K562 (cell line): ENCODE measurements around the gene DPP8. TPM values are rescaled to one million over a fixed set of nuclear protein-coding genes. Genes with fewer than 3 reads are reported as not detected.

Experiments used
- CBX3 ChIP-seq, 2 experiments: IDR thresholded peaks; 1 replicate in 1 of 2; 2 replicates in 1 of 2; pipeline ENCODE4 v1.6.1; 2012; ENCODE audit warnings: inconsistent platforms in 2 of 2, low read length in 2 of 2, borderline replicate concordance in 1 of 2, control low read depth in 1 of 2
- ELF1 ChIP-seq: fragments of 200-800 bp; sonication (Bioruptor generic); IDR thresholded peaks from 2 replicates; pipeline ENCODE4 v1.6.1; 2016; ENCODE audit warnings: missing genetic modification characterization, missing compliant biosample characterization
- NRF1 ChIP-seq, 2 experiments: fragments of 450-650 bp; IDR thresholded peaks in 1 of 2; conservative IDR thresholded peaks in 1 of 2; 2 replicates each; pipeline ENCODE4 v1.6.1; 2014; ENCODE audit warnings: mild to moderate bottlenecking in 2 of 2
- PCBP2 ChIP-seq: fragments of 200-400 bp; formaldehyde crosslinking; IDR thresholded peaks from 2 replicates; pipeline ENCODE4 v1.6.1; 2018; ENCODE audit warnings: low read length, low read depth, mild to moderate bottlenecking, moderate library complexity; ENCODE audit not compliant: poor library complexity, severe bottlenecking
- POLR3A ChIP-seq: IDR thresholded peaks from 2 replicates; pipeline ENCODE4 v1.6.1; 2011; ENCODE audit warnings: borderline replicate concordance, mild to moderate bottlenecking, moderate library complexity; ENCODE audit not compliant: insufficient read length, insufficient read depth; ENCODE audit errors: extremely low read depth
- RAD51 ChIP-seq: fragments of 450-650 bp; IDR thresholded peaks from 2 replicates; pipeline ENCODE4 v1.7.1; 2016; ENCODE audit warnings: low read depth, mild to moderate bottlenecking, borderline replicate concordance
- SMAD4 ChIP-seq: fragments of 250-450 bp; sonication (Bioruptor Pico); conservative IDR thresholded peaks from 2 replicates; pipeline ENCODE4 v1.8.0; 2021; ENCODE audit warnings: inconsistent platforms, mild to moderate bottlenecking, moderate library complexity
- SMARCA4 ChIP-seq: fragments of 450-650 bp; IDR thresholded peaks from 2 replicates; pipeline ENCODE4 v1.6.1; 2016
- TEAD2 ChIP-seq: fragments of 450-650 bp; IDR thresholded peaks from 2 replicates; pipeline ENCODE4 v1.6.1; 2016; ENCODE audit warnings: missing genetic modification characterization, control low read depth, missing compliant biosample characterization
- ZFPM2 ChIP-seq: fragments of 250-450 bp; sonication (Bioruptor Pico); IDR thresholded peaks from 2 replicates; pipeline ENCODE4 v1.5.1; 2022; ENCODE audit warnings: mild to moderate bottlenecking
- polyA plus RNA-seq, 8 experiments: library from polyadenylated mRNA; depleted of rRNA in 4 of 8; stranded (reverse) in 5 of 8; unstranded in 3 of 8; fragments of >200 nt; fragmentation: Nextera tagmentation in 2 of 8; fragmentation: Illumina TruSeq in 1 of 8; extraction: Ambion mirVana in 2 of 8; extraction: Trizol in 1 of 8; gene quantifications; 2 replicates each; pipeline versions ENCODE4 v1.2.1 to v1.2.3, GENCODE V29; 2011 to 2014; ENCODE audit warnings: inconsistent platforms in 1 of 8, missing spikeins in 1 of 8
- total RNA-seq, 7 experiments: library from RNA; depleted of rRNA in 6 of 7; stranded (reverse); fragments of >200 nt in 6 of 7; fragmentation: Illumina TruSeq in 2 of 7; extraction: Trizol in 2 of 7; gene quantifications; 2 replicates each; pipeline versions ENCODE4 v1.2.1 to v1.2.3, GENCODE V29; 2011 to 2021; ENCODE audit warnings: low replicate concordance in 1 of 7
- TF ChIP-seq, protein P1 (sequence below): fragments of 450-650 bp; IDR thresholded peaks from 2 replicates; pipeline ENCODE4 v1.6.1; 2016; ENCODE audit warnings: mild to moderate bottlenecking, moderate library complexity
- TF ChIP-seq, protein P2 (sequence below): fragments of 450-650 bp; IDR thresholded peaks from 2 replicates; pipeline ENCODE4 v1.6.1; 2016; ENCODE audit warnings: mild to moderate bottlenecking

Gene DPP8
- total and polyA plus RNA-seq, 9 of the 15 experiments (the other 6 are each of a cell fraction or from before 2014, with no cell fraction given) = 5.5 to 36.7 (median 20.7) TPM

DNA sequence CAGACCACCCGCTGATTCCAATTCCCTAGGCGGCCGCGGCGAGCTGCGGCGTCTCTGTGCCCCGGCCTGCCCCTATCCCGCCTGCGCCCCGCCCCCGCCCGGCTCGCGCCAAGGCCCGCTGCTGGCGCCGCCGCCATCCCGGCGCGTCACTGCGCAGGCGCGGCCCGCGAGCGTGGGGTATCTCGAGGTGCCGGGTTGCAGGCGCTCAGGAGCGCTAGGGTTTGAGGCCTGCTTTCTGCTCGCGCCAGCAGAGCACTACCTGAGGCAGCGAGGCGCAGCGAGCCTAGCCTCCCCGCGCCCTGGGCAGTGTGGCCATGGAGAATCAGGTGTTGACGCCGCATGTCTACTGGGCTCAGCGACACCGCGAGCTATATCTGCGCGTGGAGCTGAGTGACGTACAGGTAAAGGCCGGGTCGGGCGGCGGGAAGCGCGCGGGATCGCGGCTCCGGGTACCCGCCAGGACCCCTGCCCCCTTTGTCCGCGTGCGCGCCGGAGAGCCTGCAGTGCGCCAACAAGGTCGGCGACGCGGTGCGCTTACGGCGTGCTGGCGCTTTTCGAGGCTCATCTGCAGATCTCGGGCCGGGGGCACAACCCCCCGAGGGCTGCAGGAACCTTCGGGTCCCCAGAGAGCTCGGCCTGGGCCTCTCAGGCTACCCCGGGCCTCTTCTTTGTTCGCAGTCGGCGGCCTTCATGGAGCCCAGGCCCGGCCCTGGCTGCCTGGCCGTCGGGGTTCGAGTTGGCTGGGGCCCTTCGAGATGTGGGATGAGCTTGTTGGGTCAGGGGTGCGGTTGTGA is 13.0 kb upstream of the DPP8 start, which contains the start of gene HACD3 (continued):
- no peak for TF ChIP-seq RAD51
- TF ChIP-seq TEAD2 (tag) = no peak
- TF ChIP-seq ZFPM2 (CRISPR knock-in tag) = no peak
- 0 out of 3 replicates have a peak, but pooled peaks of 1 of the 2 experiments have one; percentile 9 for TF ChIP-seq CBX3 (IDR thresholded peaks at IDR 0.05; ENCODE audit: borderline replicate concordance in 1 of 2, low read length in 2 of 2)
- peak; percentile 95 for TF ChIP-seq NRF1 (conservative IDR thresholded peaks at IDR 0.05 in 1 of 2, IDR thresholded peaks at IDR 0.05 in 1 of 2)
- no peak for TF ChIP-seq SMARCA4
- no peak for TF ChIP-seq POLR3A
- TF ChIP-seq SMAD4 = peak; percentile 77; the same call in 1 of the 2 replicates
- no peak for TF ChIP-seq ELF1 (tag)
- no peak for TF ChIP-seq PCBP2
- TF ChIP-seq, protein P1, sequence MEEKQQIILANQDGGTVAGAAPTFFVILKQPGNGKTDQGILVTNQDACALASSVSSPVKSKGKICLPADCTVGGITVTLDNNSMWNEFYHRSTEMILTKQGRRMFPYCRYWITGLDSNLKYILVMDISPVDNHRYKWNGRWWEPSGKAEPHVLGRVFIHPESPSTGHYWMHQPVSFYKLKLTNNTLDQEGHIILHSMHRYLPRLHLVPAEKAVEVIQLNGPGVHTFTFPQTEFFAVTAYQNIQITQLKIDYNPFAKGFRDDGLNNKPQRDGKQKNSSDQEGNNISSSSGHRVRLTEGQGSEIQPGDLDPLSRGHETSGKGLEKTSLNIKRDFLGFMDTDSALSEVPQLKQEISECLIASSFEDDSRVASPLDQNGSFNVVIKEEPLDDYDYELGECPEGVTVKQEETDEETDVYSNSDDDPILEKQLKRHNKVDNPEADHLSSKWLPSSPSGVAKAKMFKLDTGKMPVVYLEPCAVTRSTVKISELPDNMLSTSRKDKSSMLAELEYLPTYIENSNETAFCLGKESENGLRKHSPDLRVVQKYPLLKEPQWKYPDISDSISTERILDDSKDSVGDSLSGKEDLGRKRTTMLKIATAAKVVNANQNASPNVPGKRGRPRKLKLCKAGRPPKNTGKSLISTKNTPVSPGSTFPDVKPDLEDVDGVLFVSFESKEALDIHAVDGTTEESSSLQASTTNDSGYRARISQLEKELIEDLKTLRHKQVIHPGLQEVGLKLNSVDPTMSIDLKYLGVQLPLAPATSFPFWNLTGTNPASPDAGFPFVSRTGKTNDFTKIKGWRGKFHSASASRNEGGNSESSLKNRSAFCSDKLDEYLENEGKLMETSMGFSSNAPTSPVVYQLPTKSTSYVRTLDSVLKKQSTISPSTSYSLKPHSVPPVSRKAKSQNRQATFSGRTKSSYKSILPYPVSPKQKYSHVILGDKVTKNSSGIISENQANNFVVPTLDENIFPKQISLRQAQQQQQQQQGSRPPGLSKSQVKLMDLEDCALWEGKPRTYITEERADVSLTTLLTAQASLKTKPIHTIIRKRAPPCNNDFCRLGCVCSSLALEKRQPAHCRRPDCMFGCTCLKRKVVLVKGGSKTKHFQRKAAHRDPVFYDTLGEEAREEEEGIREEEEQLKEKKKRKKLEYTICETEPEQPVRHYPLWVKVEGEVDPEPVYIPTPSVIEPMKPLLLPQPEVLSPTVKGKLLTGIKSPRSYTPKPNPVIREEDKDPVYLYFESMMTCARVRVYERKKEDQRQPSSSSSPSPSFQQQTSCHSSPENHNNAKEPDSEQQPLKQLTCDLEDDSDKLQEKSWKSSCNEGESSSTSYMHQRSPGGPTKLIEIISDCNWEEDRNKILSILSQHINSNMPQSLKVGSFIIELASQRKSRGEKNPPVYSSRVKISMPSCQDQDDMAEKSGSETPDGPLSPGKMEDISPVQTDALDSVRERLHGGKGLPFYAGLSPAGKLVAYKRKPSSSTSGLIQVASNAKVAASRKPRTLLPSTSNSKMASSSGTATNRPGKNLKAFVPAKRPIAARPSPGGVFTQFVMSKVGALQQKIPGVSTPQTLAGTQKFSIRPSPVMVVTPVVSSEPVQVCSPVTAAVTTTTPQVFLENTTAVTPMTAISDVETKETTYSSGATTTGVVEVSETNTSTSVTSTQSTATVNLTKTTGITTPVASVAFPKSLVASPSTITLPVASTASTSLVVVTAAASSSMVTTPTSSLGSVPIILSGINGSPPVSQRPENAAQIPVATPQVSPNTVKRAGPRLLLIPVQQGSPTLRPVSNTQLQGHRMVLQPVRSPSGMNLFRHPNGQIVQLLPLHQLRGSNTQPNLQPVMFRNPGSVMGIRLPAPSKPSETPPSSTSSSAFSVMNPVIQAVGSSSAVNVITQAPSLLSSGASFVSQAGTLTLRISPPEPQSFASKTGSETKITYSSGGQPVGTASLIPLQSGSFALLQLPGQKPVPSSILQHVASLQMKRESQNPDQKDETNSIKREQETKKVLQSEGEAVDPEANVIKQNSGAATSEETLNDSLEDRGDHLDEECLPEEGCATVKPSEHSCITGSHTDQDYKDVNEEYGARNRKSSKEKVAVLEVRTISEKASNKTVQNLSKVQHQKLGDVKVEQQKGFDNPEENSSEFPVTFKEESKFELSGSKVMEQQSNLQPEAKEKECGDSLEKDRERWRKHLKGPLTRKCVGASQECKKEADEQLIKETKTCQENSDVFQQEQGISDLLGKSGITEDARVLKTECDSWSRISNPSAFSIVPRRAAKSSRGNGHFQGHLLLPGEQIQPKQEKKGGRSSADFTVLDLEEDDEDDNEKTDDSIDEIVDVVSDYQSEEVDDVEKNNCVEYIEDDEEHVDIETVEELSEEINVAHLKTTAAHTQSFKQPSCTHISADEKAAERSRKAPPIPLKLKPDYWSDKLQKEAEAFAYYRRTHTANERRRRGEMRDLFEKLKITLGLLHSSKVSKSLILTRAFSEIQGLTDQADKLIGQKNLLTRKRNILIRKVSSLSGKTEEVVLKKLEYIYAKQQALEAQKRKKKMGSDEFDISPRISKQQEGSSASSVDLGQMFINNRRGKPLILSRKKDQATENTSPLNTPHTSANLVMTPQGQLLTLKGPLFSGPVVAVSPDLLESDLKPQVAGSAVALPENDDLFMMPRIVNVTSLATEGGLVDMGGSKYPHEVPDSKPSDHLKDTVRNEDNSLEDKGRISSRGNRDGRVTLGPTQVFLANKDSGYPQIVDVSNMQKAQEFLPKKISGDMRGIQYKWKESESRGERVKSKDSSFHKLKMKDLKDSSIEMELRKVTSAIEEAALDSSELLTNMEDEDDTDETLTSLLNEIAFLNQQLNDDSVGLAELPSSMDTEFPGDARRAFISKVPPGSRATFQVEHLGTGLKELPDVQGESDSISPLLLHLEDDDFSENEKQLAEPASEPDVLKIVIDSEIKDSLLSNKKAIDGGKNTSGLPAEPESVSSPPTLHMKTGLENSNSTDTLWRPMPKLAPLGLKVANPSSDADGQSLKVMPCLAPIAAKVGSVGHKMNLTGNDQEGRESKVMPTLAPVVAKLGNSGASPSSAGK = peak; percentile 95
- TF ChIP-seq, protein P2, sequence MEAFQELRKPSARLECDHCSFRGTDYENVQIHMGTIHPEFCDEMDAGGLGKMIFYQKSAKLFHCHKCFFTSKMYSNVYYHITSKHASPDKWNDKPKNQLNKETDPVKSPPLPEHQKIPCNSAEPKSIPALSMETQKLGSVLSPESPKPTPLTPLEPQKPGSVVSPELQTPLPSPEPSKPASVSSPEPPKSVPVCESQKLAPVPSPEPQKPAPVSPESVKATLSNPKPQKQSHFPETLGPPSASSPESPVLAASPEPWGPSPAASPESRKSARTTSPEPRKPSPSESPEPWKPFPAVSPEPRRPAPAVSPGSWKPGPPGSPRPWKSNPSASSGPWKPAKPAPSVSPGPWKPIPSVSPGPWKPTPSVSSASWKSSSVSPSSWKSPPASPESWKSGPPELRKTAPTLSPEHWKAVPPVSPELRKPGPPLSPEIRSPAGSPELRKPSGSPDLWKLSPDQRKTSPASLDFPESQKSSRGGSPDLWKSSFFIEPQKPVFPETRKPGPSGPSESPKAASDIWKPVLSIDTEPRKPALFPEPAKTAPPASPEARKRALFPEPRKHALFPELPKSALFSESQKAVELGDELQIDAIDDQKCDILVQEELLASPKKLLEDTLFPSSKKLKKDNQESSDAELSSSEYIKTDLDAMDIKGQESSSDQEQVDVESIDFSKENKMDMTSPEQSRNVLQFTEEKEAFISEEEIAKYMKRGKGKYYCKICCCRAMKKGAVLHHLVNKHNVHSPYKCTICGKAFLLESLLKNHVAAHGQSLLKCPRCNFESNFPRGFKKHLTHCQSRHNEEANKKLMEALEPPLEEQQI = no peak
